A172 (cell line): ENCODE measurements around the gene DNASE1L3. TPM values are rescaled to one million over a fixed set of nuclear protein-coding genes. Genes with fewer than 3 reads are reported as not detected.
A peak's percentile ranks its signal among the peaks of the same experiment; 100 is the strongest.
"Not testable (repeated sequence)": the region's sequence is repeated elsewhere in the genome, so short reads cannot be mapped to it uniquely, and the experiment has no call there.

Experiments
- DNase-seq: peaks from one replicate; pipeline ENCODE4 v3.0.0-alpha.2; 2015; ENCODE audit warnings: low spot score
- total RNA-seq: library from RNA; depleted of rRNA; stranded (reverse); fragments of >200 nt; shearing (Covaris generic); gene quantifications from 2 replicates; pipeline ENCODE4 v1.2.3, GENCODE V29; 2014

DNASE1L3 gene
- total RNA-seq, 1 experiment from 2014 or later, result not detected

- no peak for DNase-seq
Measured at GRCh38 chr3:58236527-58237237, 25.9 kb upstream of the DNASE1L3 start.

- no peak for DNase-seq
Measured at GRCh38 chr3:58235970-58236369, 25.2 kb upstream of the DNASE1L3 start.

- DNase-seq, result peak; percentile 49
Measured at GRCh38 chr3:58234516-58234931, 23.8 kb upstream of the DNASE1L3 start.

DNA sequence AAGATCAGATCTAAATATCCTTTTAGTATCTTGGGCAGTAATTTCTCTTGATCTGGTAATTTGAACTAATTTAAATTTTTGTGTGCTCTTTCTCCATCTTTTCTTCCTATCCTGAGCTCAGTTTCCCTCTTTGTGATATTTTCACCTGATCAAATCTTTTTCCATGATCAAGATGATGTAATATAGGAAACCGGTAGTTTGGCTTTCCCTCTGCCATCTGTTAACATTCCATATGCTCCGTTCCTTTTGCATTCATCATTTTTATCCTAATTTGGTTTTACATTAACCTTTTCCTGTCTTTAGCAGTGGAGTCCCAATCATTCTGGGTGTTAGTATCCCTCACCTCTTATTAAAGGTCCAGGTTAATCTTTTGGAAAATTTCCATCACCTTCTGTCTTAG lies 20.9 kb upstream of the DNASE1L3 start:
- no peak for DNase-seq

DNA sequence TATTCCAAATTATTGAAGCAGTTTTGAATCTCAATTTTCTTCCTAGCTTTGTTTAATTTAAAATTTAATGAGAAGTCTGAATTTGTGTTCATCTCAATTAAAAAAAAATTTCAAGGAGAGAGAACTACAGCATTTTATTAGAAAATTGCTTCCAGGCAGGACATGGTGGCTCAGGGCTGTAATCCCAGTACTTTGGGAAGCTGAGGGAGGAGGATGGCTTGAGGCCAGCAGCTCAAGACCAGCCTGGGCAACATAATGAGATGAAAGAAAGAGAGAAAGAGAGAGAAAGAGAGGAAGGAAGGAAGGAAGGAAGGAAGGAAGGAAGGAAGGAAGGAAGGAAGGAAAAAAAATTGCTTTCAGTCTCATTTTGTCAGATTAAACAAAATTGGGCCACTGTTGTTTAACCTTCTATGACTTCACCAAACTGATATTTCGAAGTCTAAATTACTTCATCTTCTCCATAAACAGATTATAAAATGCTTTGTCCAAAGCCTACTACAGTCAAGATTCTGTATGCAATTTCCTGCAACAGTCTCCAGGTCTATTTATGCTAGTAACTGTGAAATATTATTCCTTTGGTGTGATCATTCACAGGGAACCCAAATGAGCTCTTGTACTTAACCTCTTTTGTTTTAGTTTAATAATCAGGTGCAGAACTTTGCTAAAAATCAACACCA lies 20.2 kb upstream of the DNASE1L3 start:
- DNase-seq, result no peak

DNA sequence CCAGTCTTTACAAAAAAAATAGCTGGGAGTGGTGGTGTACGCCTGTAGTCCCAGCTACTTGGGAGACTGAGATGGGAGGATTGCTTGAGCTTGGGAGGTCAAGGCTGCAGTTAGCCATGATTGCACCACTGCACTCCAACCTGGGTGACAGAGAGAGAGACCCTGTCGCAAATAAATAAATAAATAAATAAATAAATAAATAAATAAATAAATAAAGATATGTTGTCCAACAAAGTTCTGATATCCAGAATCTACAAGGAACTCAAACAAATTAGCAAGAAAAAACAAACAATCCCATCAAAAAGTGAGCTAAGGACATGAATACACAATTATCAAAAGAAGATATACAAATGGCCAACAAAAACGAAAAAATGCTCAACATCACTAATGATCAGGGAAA lies 17.2 kb upstream of the DNASE1L3 start:
- DNase-seq, result not testable (repeated sequence)

DNA sequence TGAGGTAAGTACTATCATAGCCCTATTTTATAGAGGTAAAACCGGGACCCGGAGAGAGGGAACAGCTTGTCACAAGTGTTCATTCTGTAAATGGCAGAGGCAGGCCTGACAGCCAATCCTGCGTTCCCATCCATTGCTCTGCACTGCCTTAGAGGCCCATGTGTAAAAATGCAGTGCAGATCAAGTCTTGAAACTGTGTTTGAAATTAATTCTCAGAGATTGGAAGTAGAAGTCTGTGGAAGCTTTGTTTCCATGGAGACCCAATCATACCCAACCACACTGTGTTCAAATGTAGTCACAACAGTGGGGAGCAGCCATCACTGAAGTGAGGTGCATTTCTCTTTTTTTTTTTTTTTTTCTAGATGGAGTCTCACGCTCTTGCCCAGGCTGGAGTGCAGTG lies 13.1 kb upstream of the DNASE1L3 start:
- DNase-seq, result no peak

GRCh38 chr3:58222161-58222724 lies 11.5 kb upstream of the DNASE1L3 start:
- peak; percentile 54 for DNase-seq

- no peak for DNase-seq
Measured at GRCh38 chr3:58218904-58219303, 8.1 kb upstream of the DNASE1L3 start.

GRCh38 chr3:58217209-58217811 lies 6.5 kb upstream of the DNASE1L3 start:
- peak; percentile 90 for DNase-seq

DNA sequence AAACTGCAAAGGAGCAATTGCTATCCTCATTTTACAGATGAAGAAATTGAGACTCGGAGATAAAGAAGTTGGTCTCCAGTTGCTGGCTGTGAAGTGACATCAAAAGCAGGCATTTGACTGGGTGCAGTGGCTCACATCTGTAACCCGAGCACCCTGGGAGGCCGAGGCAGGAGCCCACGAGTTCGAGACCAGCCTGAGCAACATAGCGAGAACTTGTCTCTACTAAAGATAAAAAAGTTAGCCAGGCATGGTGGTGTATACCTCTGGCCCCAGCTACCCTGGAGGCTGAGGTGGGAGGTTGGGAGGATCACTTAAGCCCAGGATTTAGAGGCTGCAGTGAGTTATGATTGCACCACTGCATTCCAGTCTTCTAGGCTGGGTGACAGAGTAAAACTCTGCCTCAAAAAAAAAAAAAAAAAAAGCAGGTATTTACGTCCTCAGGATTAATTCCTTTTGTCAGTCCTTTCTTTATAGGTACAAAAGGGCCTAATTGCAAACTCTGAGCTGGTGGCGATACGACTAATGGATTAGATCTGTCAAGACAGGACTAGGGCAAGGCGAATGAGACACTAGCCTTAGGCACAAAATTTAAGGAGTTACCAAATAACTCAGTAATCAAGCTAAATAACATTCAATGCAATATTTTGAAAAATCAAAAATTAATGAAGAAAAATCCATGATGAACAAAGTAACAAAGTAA lies 5.9 kb upstream of the DNASE1L3 start:
- DNase-seq, result no peak

- DNase-seq, result no peak
Measured at GRCh38 chr3:58215317-58216025, 4.7 kb upstream of the DNASE1L3 start.

GRCh38 chr3:58214484-58215316 lies 3.9 kb upstream of the DNASE1L3 start:
- peak; percentile 13 for DNase-seq

GRCh38 chr3:58209933-58210332 lies 839 bp downstream of the DNASE1L3 start:
- DNase-seq, result no peak

DNA sequence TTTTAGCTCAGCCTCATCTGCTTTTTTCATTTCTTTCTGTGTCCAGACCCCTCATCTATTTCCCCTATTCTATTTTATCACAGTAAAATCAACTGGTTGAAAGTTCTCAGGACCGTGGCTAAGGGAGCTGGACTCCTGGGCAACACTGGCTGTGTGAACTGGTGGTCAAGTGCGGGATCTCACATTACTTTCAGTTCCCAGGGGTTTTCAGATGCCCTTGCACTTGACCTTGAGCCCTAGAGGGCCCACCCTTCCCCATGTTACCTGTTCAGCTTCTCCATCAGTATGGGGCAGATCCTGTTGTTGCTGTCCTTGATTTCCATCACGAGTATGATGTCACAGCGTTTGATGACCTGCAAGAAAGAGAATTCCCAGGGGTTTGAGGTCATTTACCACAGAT lies 2.8 kb downstream of the DNASE1L3 start:
- no peak for DNase-seq

GRCh38 chr3:58206406-58207011 lies 4.3 kb downstream of the DNASE1L3 start:
- no peak for DNase-seq

DNA sequence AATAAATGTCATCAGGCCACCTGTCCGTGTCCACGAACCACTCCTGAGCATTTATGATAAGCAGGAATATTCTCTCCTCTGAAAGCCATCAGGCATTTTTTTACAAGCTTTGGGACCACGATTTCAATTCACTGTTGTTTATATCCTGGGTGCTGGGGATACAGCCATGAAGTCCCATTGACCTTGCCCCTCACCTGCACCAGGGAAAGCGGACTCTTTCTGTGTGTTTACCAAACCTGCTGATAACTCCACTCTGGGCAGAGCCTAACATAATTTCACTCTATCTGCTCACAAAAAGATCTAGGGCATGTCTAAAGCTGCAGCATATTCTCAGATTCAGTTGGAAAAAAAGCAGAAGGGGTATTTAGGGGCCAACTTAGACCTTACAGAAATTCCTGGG lies 4.8 kb downstream of the DNASE1L3 start:
- DNase-seq, result no peak

DNA sequence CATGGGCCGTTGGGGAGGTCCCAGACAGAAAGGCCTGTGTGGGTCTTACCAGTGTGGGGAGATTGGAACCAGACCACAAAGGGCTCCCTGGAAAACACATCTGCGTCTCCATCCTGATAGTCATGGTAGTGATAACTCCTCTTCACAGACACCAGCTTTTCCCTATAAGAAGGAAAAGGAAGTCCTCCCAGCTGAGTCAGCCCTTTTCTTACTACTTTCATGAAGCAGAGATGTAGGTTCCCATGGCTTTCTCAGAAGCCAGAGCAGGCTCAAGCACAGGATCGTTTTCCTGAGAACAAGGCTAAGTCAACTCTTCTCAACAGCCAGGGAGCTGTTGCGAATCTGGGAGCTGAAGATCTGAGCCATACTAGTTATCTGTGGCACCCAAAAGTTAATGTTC lies 6.1 kb downstream of the DNASE1L3 start:
- DNase-seq, result no peak

GRCh38 chr3:58203541-58203940 lies 7.2 kb downstream of the DNASE1L3 start:
- no peak for DNase-seq

DNA sequence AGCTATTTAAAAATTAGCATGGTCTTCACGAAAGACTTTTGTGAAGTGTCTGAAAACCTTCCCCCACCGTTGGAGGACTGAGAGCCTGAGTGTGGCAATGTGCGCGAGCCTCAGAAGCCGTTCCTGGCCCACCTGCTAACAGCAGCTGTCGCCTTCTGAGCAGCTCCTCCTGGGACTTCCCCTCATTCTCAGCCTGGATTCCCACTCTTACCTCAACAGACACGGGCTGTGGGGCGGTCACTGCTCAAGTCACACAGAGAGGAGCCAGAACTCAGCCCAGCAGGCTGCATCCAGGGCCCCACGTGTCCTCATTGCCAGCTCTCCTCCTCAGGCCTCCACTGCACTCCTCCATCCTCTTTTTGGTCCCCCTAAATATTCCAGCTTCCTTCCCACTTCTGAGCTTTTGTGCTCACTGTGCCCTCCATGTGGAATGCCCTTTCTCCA lies 7.8 kb downstream of the DNASE1L3 start:
- no peak for DNase-seq
